CD8-positive, alpha-beta memory T cell (primary cell): ENCODE results near the gene CITED2. TPM values are rescaled to one million over a fixed set of nuclear protein-coding genes. Genes with fewer than 3 reads are reported as not detected.

Experiments
- CTCF ChIA-PET: fragments of 350-600 bp; sonication (Branson Sonifier 250); formaldehyde crosslinking; loops from one replicate; lab custom pipeline; 2021; ENCODE audit warnings: antibody characterized with exemption; lab: Charles Lee
- POLR2A ChIA-PET: fragments of 350-600 bp; sonication (Branson Sonifier 250); formaldehyde crosslinking; loops from one replicate; lab custom pipeline; 2021; ENCODE audit warnings: antibody characterized with exemption; lab: Charles Lee
- DNase-seq, 5 donors: peaks; one replicate each; pipeline versions ENCODE4 v3.0.0 to v3.0.0-alpha.2; 2020 to 2022; ENCODE audit warnings: mixed read lengths in 1 of 5
- H3K27ac ChIP-seq: one replicate; pipeline ENCODE4 v1.7.0; 2013; ENCODE audit warnings: low read depth, mild to moderate bottlenecking, low read length, moderate library complexity
- H3K27me3 ChIP-seq: 2 replicates; pipeline ENCODE4 v1.7.0; 2013; ENCODE audit warnings: low read length, mild to moderate bottlenecking; ENCODE audit not compliant: insufficient read depth, poor library complexity, severe bottlenecking
- H3K36me3 ChIP-seq: 2 replicates; pipeline ENCODE4 v1.7.0; 2013; ENCODE audit warnings: mild to moderate bottlenecking, low read length, moderate library complexity; ENCODE audit not compliant: insufficient read depth
- H3K4me1 ChIP-seq: 2 replicates; pipeline ENCODE4 v1.7.0; 2013; ENCODE audit warnings: mild to moderate bottlenecking, low read length, moderate library complexity; ENCODE audit not compliant: insufficient read depth
- H3K4me3 ChIP-seq: 2 replicates; pipeline ENCODE4 v1.7.0; 2013; ENCODE audit warnings: mild to moderate bottlenecking, low read length
- H3K9me3 ChIP-seq: 2 replicates; pipeline ENCODE4 v1.7.0; 2013; ENCODE audit warnings: mild to moderate bottlenecking, low read length
- H3K27ac Mint-ChIP-seq, 8 donors: one replicate each; pipeline ENCODE4 v1.8.0; 2020 to 2021; ENCODE audit warnings: mixed read lengths in 8 of 8, mild to moderate bottlenecking in 6 of 8, inconsistent platforms in 3 of 8, moderate library complexity in 3 of 8
- H3K27me3 Mint-ChIP-seq, 2 donors: one replicate each; pipeline ENCODE4 v1.8.0; 2020 to 2021; ENCODE audit warnings: mixed read lengths in 2 of 2, mild to moderate bottlenecking in 1 of 2, moderate library complexity in 1 of 2
- H3K36me3 Mint-ChIP-seq, 3 donors: one replicate each; pipeline ENCODE4 v1.8.0; 2020 to 2021; ENCODE audit warnings: mixed read lengths in 3 of 3, inconsistent platforms in 1 of 3, mild to moderate bottlenecking in 1 of 3
- H3K4me1 Mint-ChIP-seq, 3 donors: one replicate each; pipeline ENCODE4 v1.8.0; 2020 to 2021; ENCODE audit warnings: mixed read lengths in 3 of 3, inconsistent platforms in 1 of 3, mild to moderate bottlenecking in 1 of 3
- H3K4me3 Mint-ChIP-seq, 7 donors: one replicate each; pipeline ENCODE4 v1.8.0; 2020 to 2021; ENCODE audit warnings: mixed read lengths in 7 of 7, mild to moderate bottlenecking in 6 of 7, moderate library complexity in 4 of 7, inconsistent platforms in 2 of 7
- H3K9me3 Mint-ChIP-seq, 5 donors: one replicate each; pipeline ENCODE4 v1.8.0; 2020 to 2022; ENCODE audit warnings: mixed read lengths in 5 of 5, mild to moderate bottlenecking in 3 of 5, moderate library complexity in 2 of 5, inconsistent platforms in 1 of 5
- polyA plus RNA-seq: library from polyadenylated mRNA; unstranded; fragments of 300-500 nt; fragmentation: Illumina TruSeq; gene quantifications from one replicate; pipeline ENCODE4 v1.2.3, GENCODE V29; 2021
- total RNA-seq, 2 experiments: library from RNA; stranded (reverse); gene quantifications; one replicate each; pipeline ENCODE4 v1.2.3, GENCODE V29; 2021

CITED2 gene
- total and polyA plus RNA-seq, 3 experiments from 2014 or later = 53.8 to 69.8 (median 68.6) TPM

DNA sequence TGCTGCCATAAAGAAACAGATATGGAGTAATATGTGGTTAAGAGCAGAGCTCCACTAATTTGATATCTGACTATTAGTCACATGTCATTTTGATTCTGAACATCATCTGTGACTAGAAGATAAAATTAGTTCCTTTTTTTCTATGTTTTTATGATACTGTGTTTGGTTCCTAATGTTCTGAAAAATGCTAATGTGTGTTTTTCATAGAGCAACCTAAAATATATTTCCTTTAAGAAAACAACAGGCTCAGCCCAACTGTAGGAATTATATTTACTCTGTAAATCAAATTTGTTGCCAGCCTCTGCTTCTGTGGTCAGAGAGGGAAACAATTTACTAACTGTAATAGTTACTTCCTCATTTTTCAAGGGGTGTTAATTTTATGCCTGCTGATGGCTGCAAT is 49.3 kb downstream of the CITED2 start:
- H3K36me3 ChIP-seq = no peaks in the 10 kb centered on the region
- POLR2A ChIA-PET = interaction anchor here (2.1 kb wide), 1 partner anchor 33 kb away, joined by 35 read pairs; the partner anchor contains the start of gene TXLNB

DNA sequence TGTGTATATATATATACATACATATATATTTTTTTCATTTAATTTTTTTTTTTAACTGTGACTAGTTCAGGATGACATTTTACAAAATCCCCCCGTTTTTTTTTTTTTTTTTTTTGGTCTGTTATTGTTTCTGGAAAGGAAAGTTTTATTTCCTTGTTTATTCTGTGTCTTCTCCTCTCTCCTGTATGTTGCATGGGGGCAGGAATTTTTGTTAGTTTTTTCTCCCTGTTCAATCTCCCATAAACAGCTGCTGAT is 50.2 kb downstream of the CITED2 start:
- Mint-ChIP-seq H3K27me3 (peaks cover 0 to 2% of the 10 kb centered on the region in 2 donors), H3K27ac (peak overlapping the region in 7 of 8 donors; percentile 95 to 99 (median 98)), H3K4me3 (peak overlapping the region; percentile 69 to 94 (median 88)), H3K4me1 (peaks cover 34 to 46% (median 44%) of the 10 kb centered on the region in 3 donors), H3K9me3 (no peaks in the 10 kb centered on the region), H3K36me3 (peaks cover 0 to 6% (median 5%) of the 10 kb centered on the region in 3 donors)
- ChIA-PET CTCF (interaction anchor here (0.7 to 2.3 kb wide), 11 partner anchors 12 to 271 kb away, joined by 3 to 10 read pairs (median 3); partner anchors contain the start of genes CITED2 and TXLNB), POLR2A (interaction anchor here (0.7 to 2.1 kb wide), 6 partner anchors 22 to 190 kb away, joined by 3 to 35 read pairs (median 6); partner anchors contain the start of genes CITED2 and TXLNB)
- H3K4me3 ChIP-seq = no peak overlapping the region
- no peaks in the 10 kb centered on the region for H3K36me3 ChIP-seq
- no peaks in the 10 kb centered on the region for H3K9me3 ChIP-seq
- peaks cover 32% of the 10 kb centered on the region for H3K4me1 ChIP-seq
- H3K27ac ChIP-seq = peak overlapping the region; percentile 94
- DNase-seq = no peak
- H3K27me3 ChIP-seq = no peaks in the 10 kb centered on the region

More for the DNA sequence above, 49.3 kb downstream of the CITED2 start:
- no peak for DNase-seq
- H3K27ac Mint-ChIP-seq = peak overlapping the region in 7 of 8 donors; percentile 47 to 94 (median 74)
- peaks cover 32% of the 10 kb centered on the region for H3K4me1 ChIP-seq
- H3K9me3 ChIP-seq = no peaks in the 10 kb centered on the region
- CTCF ChIA-PET = interaction anchor here (0.8 to 2.3 kb wide), 7 partner anchors 10 to 271 kb away, joined by 3 to 6 read pairs (median 3); partner anchors contain the start of gene TXLNB
- peak overlapping the region in 1 of 7 donors; percentile 28 for H3K4me3 Mint-ChIP-seq
- no peaks in the 10 kb centered on the region for H3K27me3 ChIP-seq
- H3K27ac ChIP-seq = no peak overlapping the region
- H3K4me3 ChIP-seq = no peak overlapping the region
- no peaks in the 10 kb centered on the region for H3K9me3 Mint-ChIP-seq
- peaks cover 0 to 2% of the 10 kb centered on the region in 2 donors for H3K27me3 Mint-ChIP-seq
- H3K4me1 Mint-ChIP-seq = peaks cover 34 to 46% (median 44%) of the 10 kb centered on the region in 3 donors
- peaks cover 0 to 6% (median 5%) of the 10 kb centered on the region in 3 donors for H3K36me3 Mint-ChIP-seq

DNA sequence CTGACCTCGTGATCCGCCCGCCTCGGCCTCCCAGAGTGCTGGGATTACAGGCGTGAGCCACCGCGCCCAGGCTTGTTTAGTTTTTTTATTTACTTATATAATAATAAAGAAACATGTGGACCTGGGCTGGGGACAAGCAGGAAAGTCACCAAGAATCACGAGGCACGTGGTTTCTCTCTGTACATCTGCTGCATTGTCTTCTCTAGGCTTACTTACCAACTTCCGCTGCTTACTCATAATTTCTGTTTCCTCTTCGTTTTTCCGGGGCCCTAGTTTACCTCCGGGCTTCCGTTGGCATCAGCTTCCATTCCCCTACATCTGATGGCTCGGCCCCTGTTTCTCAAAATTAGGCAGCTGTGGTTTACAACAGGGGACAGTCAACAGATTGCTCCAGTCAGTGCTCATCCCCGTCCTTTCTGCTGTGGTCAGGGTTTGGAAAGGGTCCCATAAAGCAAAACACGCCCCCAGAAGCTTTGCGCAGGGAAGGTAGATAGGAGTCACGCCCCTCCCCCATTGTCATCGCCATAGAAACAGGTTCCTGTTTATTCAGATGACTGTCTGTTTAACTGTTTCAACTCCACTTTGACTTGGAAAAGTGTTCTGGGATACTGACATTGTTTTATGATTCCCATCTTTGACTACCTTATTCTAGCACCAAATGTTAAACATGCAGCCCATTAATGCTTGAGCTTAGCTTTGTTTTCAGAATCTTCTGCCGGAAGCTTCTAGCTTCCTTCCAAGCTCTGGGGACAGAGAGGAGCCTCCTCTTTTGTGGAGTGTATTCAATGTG is 50.7 kb downstream of the CITED2 start:
- POLR2A ChIA-PET = interaction anchor here (0.6 to 2.1 kb wide), 7 partner anchors 21 to 187 kb away, joined by 3 to 35 read pairs (median 5); partner anchors contain the start of genes CITED2 and TXLNB
- CTCF ChIA-PET = interaction anchor here (0.7 to 2.3 kb wide), 11 partner anchors 13 to 272 kb away, joined by 3 to 10 read pairs (median 3); partner anchors contain the start of genes CITED2 and TXLNB

More for the DNA sequence above, 50.7 kb downstream of the CITED2 start:
- Mint-ChIP-seq H3K4me3 (peak overlapping the region; percentile 69 to 94 (median 88)), H3K4me1 (peaks cover 34 to 46% (median 44%) of the 10 kb centered on the region in 3 donors), H3K27ac (peak overlapping the region; percentile 95 to 99 (median 98)), H3K27me3 (peaks cover 0 to 2% of the 10 kb centered on the region in 2 donors), H3K9me3 (no peaks in the 10 kb centered on the region), H3K36me3 (peaks cover 0 to 6% (median 5%) of the 10 kb centered on the region in 3 donors)
- Histone ChIP-seq H3K4me3 (peak overlapping the region; percentile 86), H3K27me3 (no peaks in the 10 kb centered on the region), H3K9me3 (no peaks in the 10 kb centered on the region), H3K4me1 (peaks cover 32% of the 10 kb centered on the region), H3K27ac (peak overlapping the region; percentile 94), H3K36me3 (no peaks in the 10 kb centered on the region)
- DNase-seq = peak; percentile 63 to 90 (median 85)

Other genes with a start within 250 kb of the CITED2 start
- gene HECA, start 239.6 kb downstream of the CITED2 start, total RNA-seq = 10 to 100 TPM; 63.4 to 64.6 TPM
- gene HECA, start 239.6 kb downstream of the CITED2 start, polyA plus RNA-seq = 9.0 TPM
- gene TXLNB, start 82.7 kb downstream of the CITED2 start, total RNA-seq = under 1 TPM; 0.13 to 0.47 TPM
- 0.35 TPM for gene TXLNB, start 82.7 kb downstream of the CITED2 start, polyA plus RNA-seq